Neural crest cell (in vitro differentiated cells): ENCODE data around the gene CHAMP1. TPM values are rescaled to one million over a fixed set of nuclear protein-coding genes. Genes with fewer than 3 reads are reported as not detected.
"Not testable (repeated sequence)": the region's sequence is repeated elsewhere in the genome, so short reads cannot be mapped to it uniquely, and the experiment has no call there.

Experiments
- DNase-seq: peaks from one replicate; pipeline ENCODE4 v3.0.0; 2021; ENCODE audit warnings: low read depth, mixed read lengths, low spot score
- H3K27ac Mint-ChIP-seq: one replicate; pipeline ENCODE4 v1.8.0; 2021; ENCODE audit warnings: mild to moderate bottlenecking, mixed read lengths; ENCODE audit not compliant: unreplicated experiment
- H3K27me3 Mint-ChIP-seq: 2 replicates; pipeline ENCODE4 v1.8.0; 2021; ENCODE audit warnings: low read depth, mild to moderate bottlenecking, mixed read lengths
- H3K36me3 Mint-ChIP-seq: 2 replicates; pipeline ENCODE4 v1.8.0; 2021; ENCODE audit warnings: low read depth, mild to moderate bottlenecking, mixed read lengths
- H3K4me1 Mint-ChIP-seq: 2 replicates; pipeline ENCODE4 v1.8.0; 2021; ENCODE audit warnings: mixed read lengths
- H3K4me3 Mint-ChIP-seq: one replicate; pipeline ENCODE4 v1.8.0; 2021; ENCODE audit warnings: mild to moderate bottlenecking, mixed read lengths
- H3K9me3 Mint-ChIP-seq: 2 replicates; pipeline ENCODE4 v1.8.0; 2021; ENCODE audit warnings: mixed read lengths
- total RNA-seq: library from RNA; stranded (reverse); gene quantifications from 2 replicates; pipeline ENCODE4 v1.2.1, GENCODE V29; 2021
- TF ChIP-seq, protein P1 (sequence below): fragments of 200-600 bp; sonication (generic); conservative IDR thresholded peaks from 2 replicates; pipeline ENCODE4 v1.5.0; 2021; ENCODE audit warnings: antibody characterized with exemption, mild to moderate bottlenecking

The CHAMP1 gene
- total RNA-seq, 1 donor from 2014 or later = 63.9 TPM

DNA sequence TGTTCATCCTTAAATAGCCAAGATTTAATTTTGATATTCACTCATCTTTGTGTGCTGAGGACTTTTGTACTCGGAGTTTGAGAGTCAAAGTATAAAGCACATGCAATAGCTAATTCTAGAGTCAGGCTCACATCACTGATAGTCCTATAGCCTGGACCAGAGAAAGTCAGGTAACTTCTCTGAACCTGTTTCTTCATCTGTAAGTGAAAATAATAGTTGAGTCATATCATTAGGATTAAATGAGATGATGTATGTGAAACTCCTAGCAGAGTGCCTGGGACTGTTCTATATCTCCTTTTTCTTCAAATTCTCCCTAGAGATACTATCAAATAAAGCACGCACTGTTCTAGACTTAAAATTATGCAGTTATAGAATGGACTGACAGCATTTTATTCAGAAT is 9.0 kb downstream of the CHAMP1 start:
- H3K4me1 Mint-ChIP-seq = peaks cover 35% of the 10 kb centered on the region
- H3K9me3 Mint-ChIP-seq = no peaks in the 10 kb centered on the region
- H3K27ac Mint-ChIP-seq = no peak overlapping the region
- no peak overlapping the region for H3K4me3 Mint-ChIP-seq
- H3K27me3 Mint-ChIP-seq = no peaks in the 10 kb centered on the region
- DNase-seq = no peak
- TF ChIP-seq, protein P1, sequence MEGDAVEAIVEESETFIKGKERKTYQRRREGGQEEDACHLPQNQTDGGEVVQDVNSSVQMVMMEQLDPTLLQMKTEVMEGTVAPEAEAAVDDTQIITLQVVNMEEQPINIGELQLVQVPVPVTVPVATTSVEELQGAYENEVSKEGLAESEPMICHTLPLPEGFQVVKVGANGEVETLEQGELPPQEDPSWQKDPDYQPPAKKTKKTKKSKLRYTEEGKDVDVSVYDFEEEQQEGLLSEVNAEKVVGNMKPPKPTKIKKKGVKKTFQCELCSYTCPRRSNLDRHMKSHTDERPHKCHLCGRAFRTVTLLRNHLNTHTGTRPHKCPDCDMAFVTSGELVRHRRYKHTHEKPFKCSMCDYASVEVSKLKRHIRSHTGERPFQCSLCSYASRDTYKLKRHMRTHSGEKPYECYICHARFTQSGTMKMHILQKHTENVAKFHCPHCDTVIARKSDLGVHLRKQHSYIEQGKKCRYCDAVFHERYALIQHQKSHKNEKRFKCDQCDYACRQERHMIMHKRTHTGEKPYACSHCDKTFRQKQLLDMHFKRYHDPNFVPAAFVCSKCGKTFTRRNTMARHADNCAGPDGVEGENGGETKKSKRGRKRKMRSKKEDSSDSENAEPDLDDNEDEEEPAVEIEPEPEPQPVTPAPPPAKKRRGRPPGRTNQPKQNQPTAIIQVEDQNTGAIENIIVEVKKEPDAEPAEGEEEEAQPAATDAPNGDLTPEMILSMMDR = no peak
- H3K36me3 Mint-ChIP-seq = peaks cover 54% of the 10 kb centered on the region

DNA sequence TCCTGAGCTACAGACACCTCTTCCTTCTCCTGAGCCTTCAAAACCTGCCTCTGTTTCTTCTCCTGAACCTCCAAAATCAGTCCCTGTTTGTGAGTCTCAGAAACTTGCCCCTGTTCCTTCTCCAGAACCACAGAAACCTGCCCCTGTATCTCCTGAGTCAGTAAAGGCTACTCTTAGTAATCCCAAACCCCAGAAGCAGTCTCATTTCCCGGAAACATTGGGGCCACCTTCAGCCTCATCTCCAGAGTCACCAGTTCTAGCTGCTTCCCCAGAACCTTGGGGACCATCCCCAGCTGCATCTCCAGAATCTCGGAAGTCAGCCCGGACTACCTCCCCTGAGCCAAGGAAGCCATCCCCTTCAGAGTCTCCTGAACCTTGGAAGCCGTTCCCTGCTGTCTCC is 10.0 kb downstream of the CHAMP1 start:
- H3K27ac Mint-ChIP-seq = no peak overlapping the region
- TF ChIP-seq, protein P1 = no peak
- H3K4me1 Mint-ChIP-seq = peaks cover 25% of the 10 kb centered on the region
- no peaks in the 10 kb centered on the region for H3K9me3 Mint-ChIP-seq
- H3K36me3 Mint-ChIP-seq = peaks cover 52% of the 10 kb centered on the region
- DNase-seq = no peak
- no peaks in the 10 kb centered on the region for H3K27me3 Mint-ChIP-seq
- no peak overlapping the region for H3K4me3 Mint-ChIP-seq

DNA sequence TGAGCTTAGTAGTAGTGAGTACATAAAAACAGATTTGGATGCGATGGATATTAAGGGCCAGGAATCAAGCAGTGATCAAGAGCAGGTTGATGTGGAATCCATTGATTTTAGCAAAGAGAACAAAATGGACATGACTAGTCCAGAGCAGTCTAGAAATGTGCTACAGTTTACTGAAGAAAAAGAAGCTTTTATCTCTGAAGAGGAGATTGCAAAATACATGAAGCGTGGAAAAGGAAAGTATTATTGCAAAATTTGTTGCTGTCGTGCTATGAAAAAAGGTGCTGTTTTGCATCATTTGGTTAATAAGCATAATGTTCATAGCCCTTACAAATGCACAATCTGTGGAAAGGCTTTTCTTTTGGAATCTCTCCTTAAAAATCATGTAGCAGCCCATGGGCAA is 11.4 kb downstream of the CHAMP1 start:
- no peaks in the 10 kb centered on the region for H3K9me3 Mint-ChIP-seq
- TF ChIP-seq, protein P1 = no peak
- no peak for DNase-seq
- H3K4me1 Mint-ChIP-seq = peaks cover 13% of the 10 kb centered on the region
- H3K4me3 Mint-ChIP-seq = no peak overlapping the region
- peaks cover 42% of the 10 kb centered on the region for H3K36me3 Mint-ChIP-seq
- H3K27ac Mint-ChIP-seq = no peak overlapping the region
- H3K27me3 Mint-ChIP-seq = no peaks in the 10 kb centered on the region

DNA sequence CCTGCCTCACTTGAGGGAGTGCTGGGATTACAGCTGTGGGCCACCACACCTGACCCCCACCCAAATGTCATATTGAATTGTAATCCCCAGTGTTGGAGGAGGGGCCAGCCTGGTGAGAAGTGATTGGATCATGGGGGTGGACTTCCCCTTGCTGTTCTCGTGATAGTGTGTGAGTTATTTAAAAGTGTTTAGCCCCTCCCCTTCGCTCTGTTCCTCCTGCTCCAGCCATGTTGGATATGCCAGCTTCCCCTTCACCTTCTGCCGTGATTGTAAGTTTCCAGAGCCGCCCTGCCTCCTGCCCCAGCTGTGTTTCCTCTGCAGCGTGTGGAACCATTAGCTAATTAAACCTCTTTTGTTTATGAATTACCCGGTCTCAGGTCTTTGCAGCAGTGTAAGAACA is 13.7 kb downstream of the CHAMP1 start:
- no peak for DNase-seq
- no peaks in the 10 kb centered on the region for H3K9me3 Mint-ChIP-seq
- H3K36me3 Mint-ChIP-seq = peaks cover 28% of the 10 kb centered on the region
- H3K4me1 Mint-ChIP-seq = peaks cover 10% of the 10 kb centered on the region
- TF ChIP-seq, protein P1 = no peak
- H3K27me3 Mint-ChIP-seq = no peaks in the 10 kb centered on the region
- H3K27ac Mint-ChIP-seq = no peak overlapping the region
- no peak overlapping the region for H3K4me3 Mint-ChIP-seq

- peaks cover 10% of the 10 kb centered on the region for H3K4me1 Mint-ChIP-seq
- no peak for DNase-seq
- no peak overlapping the region for H3K4me3 Mint-ChIP-seq
- no peaks in the 10 kb centered on the region for H3K9me3 Mint-ChIP-seq
- H3K27me3 Mint-ChIP-seq = no peaks in the 10 kb centered on the region
- TF ChIP-seq, protein P1 = no peak
- H3K27ac Mint-ChIP-seq = no peak overlapping the region
- peaks cover 27% of the 10 kb centered on the region for H3K36me3 Mint-ChIP-seq
Measured at GRCh38 chr13:114328595-114328994, 14.3 kb downstream of the CHAMP1 start.

- no peak overlapping the region for H3K27ac Mint-ChIP-seq
- DNase-seq = no peak
- peaks cover 15% of the 10 kb centered on the region for H3K36me3 Mint-ChIP-seq
- no peaks in the 10 kb centered on the region for H3K27me3 Mint-ChIP-seq
- no peak overlapping the region for H3K4me3 Mint-ChIP-seq
- no peaks in the 10 kb centered on the region for H3K9me3 Mint-ChIP-seq
- peaks cover 10% of the 10 kb centered on the region for H3K4me1 Mint-ChIP-seq
- TF ChIP-seq, protein P1 = no peak
Measured at GRCh38 chr13:114330086-114330485, 15.8 kb downstream of the CHAMP1 start.

DNA sequence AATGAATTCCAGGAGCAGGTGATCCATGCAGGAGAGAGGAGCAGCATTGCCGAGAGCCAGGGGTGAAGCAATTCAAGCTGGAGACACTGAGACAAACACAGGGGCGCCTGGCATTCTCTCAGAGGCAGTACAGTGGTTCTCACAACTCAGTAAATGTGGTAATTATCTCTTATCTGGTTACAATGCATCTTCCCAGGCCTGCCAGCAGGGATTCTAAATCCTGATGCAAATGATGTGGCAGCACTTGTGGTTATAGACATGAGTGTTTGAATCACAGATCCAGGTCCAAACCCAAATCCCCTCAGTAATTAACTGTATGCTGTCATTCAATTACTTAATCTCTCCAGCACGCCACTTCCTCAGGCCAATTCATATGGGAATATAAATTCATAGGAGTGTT is 19.6 kb downstream of the CHAMP1 start:
- H3K27ac Mint-ChIP-seq, H3K4me3 Mint-ChIP-seq, H3K4me1 Mint-ChIP-seq, H3K36me3 Mint-ChIP-seq, H3K27me3 Mint-ChIP-seq, H3K9me3 Mint-ChIP-seq, DNase-seq: not testable (repeated sequence)
